Smooth muscle cell (in vitro differentiated cells): ENCODE data around the gene ASPG. TPM values are rescaled to one million over a fixed set of nuclear protein-coding genes. Genes with fewer than 3 reads are reported as not detected.

Source experiments
- DNase-seq: peaks from one replicate; lab custom pipeline; 2025; ENCODE audit not compliant: unreplicated experiment; lab: John Stamatoyannopoulos, UW
- H2AFZ ChIP-seq: fragments of 200-600 bp; sonication (generic); 2 replicates; pipeline ENCODE4 v1.6.0; 2016; ENCODE audit warnings: antibody characterized with exemption, low read depth, mild to moderate bottlenecking
- H3F3A ChIP-seq: fragments of 200-600 bp; sonication (generic); 2 replicates; pipeline ENCODE4 v1.6.0; 2017; ENCODE audit warnings: antibody characterized with exemption, low read depth
- H3K27ac ChIP-seq: fragments of 200-600 bp; sonication (generic); 2 replicates; pipeline ENCODE4 v1.5.1; 2016; ENCODE audit warnings: low read depth, mild to moderate bottlenecking
- H3K27me3 ChIP-seq: fragments of 200-600 bp; sonication (generic); 2 replicates; pipeline ENCODE4 v1.6.1; 2016; ENCODE audit warnings: low read depth, mild to moderate bottlenecking
- H3K36me3 ChIP-seq: fragments of 200-600 bp; sonication (generic); 2 replicates; pipeline ENCODE4 v1.5.1; 2016; ENCODE audit warnings: low read depth
- H3K4me1 ChIP-seq: fragments of 200-600 bp; sonication (generic); 2 replicates; pipeline ENCODE4 v1.5.1; 2016; ENCODE audit warnings: low read depth
- H3K4me2 ChIP-seq: fragments of 200-600 bp; sonication (generic); 2 replicates; pipeline ENCODE4 v1.6.0; 2016; ENCODE audit warnings: mild to moderate bottlenecking
- H3K4me3 ChIP-seq: fragments of 200-600 bp; sonication (generic); 2 replicates; pipeline ENCODE4 v1.5.1; 2016; ENCODE audit warnings: mild to moderate bottlenecking
- H3K79me2 ChIP-seq: fragments of 200-600 bp; sonication (generic); 2 replicates; pipeline ENCODE4 v1.6.0; 2016; ENCODE audit warnings: low read depth, mild to moderate bottlenecking
- H3K9ac ChIP-seq: fragments of 200-600 bp; sonication (generic); 2 replicates; pipeline ENCODE4 v1.6.0; 2016; ENCODE audit warnings: low read depth
- H3K9me3 ChIP-seq: fragments of 200-600 bp; sonication (generic); replicated peaks from 2 replicates; pipeline ENCODE4 v1.5.1; 2016; ENCODE audit warnings: low read depth
- H4K20me1 ChIP-seq: fragments of 200-600 bp; sonication (generic); 2 replicates; pipeline ENCODE4 v1.6.0; 2016; ENCODE audit warnings: low read depth
- WGBS: methylation state at CpG from one replicate; pipeline ENCODE4 v1.1.7; 2016; ENCODE audit warnings: low lambda C conversion rate; 5-methylcytosine and 5-hydroxymethylcytosine counted together
- polyA plus RNA-seq: library from polyadenylated mRNA; unstranded; fragments of >200 nt; fragmentation: Nextera tagmentation; extraction: Ambion mirVana; gene quantifications from 2 replicates; pipeline ENCODE4 v1.2.1, GENCODE V29; 2016
- total RNA-seq: library from RNA; depleted of rRNA; stranded (reverse); fragments of >200 nt; gene quantifications from 2 replicates; pipeline ENCODE4 v1.2.3, GENCODE V29; 2014
- TF ChIP-seq, protein P1 (sequence below): fragments of 200-600 bp; sonication (generic); IDR thresholded peaks from 2 replicates; pipeline ENCODE4 v1.5.1; 2017; ENCODE audit warnings: borderline replicate concordance, mild to moderate bottlenecking, antibody characterized with exemption; ENCODE audit not compliant: insufficient read depth, poor library complexity, severe bottlenecking

ASPG gene
- total and polyA plus RNA-seq, 2 experiments from 2014 or later, result 0.18 to 1.2 TPM

DNA sequence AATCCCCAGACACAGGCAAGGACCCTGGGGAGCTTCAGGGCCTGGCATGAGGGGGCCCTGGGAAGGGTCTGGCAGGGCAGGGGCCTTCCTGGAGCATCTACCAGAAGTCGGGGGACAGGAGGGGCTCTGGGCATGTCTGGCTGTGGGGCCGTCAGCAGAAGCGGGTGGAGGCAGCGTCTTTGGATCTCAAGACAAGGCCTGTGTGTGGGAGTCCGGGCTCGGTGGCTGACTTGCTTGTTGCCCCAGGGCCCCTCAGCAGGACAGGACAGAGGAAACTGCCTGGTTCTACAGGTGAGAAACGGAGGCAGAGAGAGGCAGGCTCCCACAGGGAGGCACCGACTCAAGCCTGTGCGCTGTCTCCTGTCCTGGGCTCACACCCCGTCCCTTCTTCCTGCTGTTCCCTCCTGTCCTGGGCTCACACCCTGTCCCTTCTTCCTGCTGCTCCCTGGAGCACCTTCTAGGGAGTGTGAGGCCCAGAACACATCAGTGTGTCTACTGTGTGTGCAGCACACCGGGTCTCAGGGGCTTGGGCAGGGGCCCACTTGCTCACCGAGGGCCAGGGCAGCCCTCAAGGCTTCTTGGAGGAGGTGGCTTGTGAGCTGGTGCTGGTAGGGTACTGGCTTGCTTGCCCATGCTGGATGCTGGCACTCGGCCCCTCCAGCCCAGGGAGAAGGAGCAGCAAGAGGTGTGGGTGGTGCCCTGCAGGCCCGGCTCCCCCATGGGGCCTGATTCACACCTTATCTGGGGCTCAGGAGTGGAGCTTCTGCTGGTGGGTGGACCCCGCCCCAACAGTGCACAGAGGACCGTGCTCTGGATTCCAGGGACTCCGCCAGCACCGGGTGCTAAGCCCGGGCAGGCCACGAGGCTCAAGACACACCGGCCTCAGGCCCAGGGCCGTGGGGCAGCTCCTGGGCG is 14.9 kb downstream of the ASPG start:
- no peak overlapping the region for H3K4me3 ChIP-seq
- H3K79me2 ChIP-seq, result no peaks in the 10 kb centered on the region
- no peak overlapping the region for H2AFZ ChIP-seq
- no peak for DNase-seq
- no peak overlapping the region for H3K4me2 ChIP-seq
- no peak overlapping the region for H3K27ac ChIP-seq
- H3K27me3 ChIP-seq, result no peaks in the 10 kb centered on the region
- no peaks in the 10 kb centered on the region for H3K9me3 ChIP-seq
- no peaks in the 10 kb centered on the region for H3F3A ChIP-seq
- TF ChIP-seq, protein P1, sequence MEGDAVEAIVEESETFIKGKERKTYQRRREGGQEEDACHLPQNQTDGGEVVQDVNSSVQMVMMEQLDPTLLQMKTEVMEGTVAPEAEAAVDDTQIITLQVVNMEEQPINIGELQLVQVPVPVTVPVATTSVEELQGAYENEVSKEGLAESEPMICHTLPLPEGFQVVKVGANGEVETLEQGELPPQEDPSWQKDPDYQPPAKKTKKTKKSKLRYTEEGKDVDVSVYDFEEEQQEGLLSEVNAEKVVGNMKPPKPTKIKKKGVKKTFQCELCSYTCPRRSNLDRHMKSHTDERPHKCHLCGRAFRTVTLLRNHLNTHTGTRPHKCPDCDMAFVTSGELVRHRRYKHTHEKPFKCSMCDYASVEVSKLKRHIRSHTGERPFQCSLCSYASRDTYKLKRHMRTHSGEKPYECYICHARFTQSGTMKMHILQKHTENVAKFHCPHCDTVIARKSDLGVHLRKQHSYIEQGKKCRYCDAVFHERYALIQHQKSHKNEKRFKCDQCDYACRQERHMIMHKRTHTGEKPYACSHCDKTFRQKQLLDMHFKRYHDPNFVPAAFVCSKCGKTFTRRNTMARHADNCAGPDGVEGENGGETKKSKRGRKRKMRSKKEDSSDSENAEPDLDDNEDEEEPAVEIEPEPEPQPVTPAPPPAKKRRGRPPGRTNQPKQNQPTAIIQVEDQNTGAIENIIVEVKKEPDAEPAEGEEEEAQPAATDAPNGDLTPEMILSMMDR, result no peak
- no peaks in the 10 kb centered on the region for H3K36me3 ChIP-seq
- no peaks in the 10 kb centered on the region for H3K4me1 ChIP-seq
- WGBS, result 79% methylated on average over 22 of the region's 23 CpGs
- H4K20me1 ChIP-seq, result no peaks in the 10 kb centered on the region
- H3K9ac ChIP-seq, result no peak overlapping the region

DNA sequence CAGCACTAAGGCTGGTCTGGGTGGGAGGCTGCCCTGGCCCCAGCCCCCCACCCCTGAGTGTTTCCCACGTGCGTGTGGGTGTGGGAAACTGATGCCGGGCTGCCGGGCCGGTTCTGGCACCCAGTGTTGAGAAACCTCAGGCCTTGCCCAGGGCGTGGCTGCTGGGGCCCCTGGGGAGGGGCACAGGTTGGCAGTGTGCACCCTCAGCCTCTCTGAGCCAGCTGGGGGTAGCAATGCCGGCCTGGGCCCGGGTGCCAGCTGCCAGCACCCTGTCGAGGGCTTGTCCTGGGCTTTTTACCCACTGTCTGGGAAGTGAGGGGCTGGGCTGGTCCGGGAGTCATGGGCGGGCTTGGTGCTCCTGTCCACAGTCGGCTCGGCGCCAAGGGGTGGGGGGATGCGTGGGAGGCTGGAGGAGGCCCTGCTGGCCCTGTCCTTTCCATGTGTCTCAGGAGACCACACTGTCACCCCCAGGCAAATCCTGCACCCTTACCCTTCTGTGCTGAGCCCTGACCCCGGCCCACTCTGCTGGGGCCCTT is 15.7 kb downstream of the ASPG start:
- H2AFZ ChIP-seq, result no peak overlapping the region
- WGBS, result 80% methylated on average over 16 of the region's 16 CpGs
- no peak overlapping the region for H3K4me2 ChIP-seq

DNA sequence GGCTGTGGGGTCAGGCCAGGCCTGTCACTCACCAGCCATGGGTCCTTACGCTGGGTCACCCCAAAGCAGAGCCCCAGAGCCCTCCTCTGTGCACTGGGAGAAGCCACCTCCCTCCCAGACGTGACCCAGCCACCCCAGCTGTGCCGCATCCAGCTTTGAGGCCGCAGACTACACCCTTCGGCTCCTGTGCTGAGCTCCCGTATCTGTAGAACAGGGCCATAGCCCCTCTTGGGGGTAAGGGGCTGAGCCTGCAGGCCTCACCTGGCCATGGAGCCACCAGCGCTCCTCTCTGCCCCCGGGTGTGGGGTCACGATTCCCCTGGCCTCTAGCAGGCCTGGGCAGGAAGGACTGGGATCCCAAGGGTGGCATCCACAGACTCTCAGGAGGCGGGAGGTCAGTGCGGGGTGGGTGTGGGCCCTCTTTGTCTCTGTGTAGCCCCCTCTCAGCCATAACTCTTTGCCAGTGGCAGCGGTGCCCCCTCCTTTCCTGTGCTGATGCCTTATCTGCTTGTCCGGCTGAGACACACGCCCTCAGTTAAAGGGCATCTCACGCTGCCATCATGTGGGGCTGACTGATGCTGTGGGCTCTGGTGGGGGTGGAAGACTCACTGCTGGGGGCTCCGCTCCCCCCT is 16.3 kb downstream of the ASPG start:
- no peaks in the 10 kb centered on the region for H3K4me1 ChIP-seq
- no peaks in the 10 kb centered on the region for H3K27me3 ChIP-seq
- H3K4me2 ChIP-seq, result no peak overlapping the region
- no peak overlapping the region for H3K9ac ChIP-seq
- TF ChIP-seq, protein P1, result no peak
- no peak overlapping the region for H2AFZ ChIP-seq
- no peak for DNase-seq
- H4K20me1 ChIP-seq, result no peaks in the 10 kb centered on the region
- WGBS, result 92% methylated on average over 16 of the region's 16 CpGs
- no peaks in the 10 kb centered on the region for H3K36me3 ChIP-seq
- no peaks in the 10 kb centered on the region for H3K9me3 ChIP-seq
- no peak overlapping the region for H3K27ac ChIP-seq
- H3F3A ChIP-seq, result no peaks in the 10 kb centered on the region
- no peak overlapping the region for H3K4me3 ChIP-seq
- H3K79me2 ChIP-seq, result no peaks in the 10 kb centered on the region

More for the DNA sequence above, 15.7 kb downstream of the ASPG start:
- TF ChIP-seq, protein P1, result no peak
- Histone ChIP-seq H3K27me3 (no peaks in the 10 kb centered on the region), H3K4me1 (no peaks in the 10 kb centered on the region), H3K9ac (no peak overlapping the region), H3K27ac (no peak overlapping the region), H3K4me3 (no peak overlapping the region), H3K9me3 (no peaks in the 10 kb centered on the region), H4K20me1 (no peaks in the 10 kb centered on the region), H3F3A (no peaks in the 10 kb centered on the region), H3K36me3 (no peaks in the 10 kb centered on the region), H3K79me2 (no peaks in the 10 kb centered on the region)
- DNase-seq, result no peak
